HG03095 (cell line): ENCODE results near the gene TANC1.

ENCODE experiments used
- ATAC-seq: cut with Tn5 transposase; IDR thresholded peaks from one replicate; pipeline ENCODE4 v1.9.1; 2021; ENCODE audit warnings: moderate library complexity; ENCODE audit not compliant: unreplicated experiment

Gene TANC1

DNA sequence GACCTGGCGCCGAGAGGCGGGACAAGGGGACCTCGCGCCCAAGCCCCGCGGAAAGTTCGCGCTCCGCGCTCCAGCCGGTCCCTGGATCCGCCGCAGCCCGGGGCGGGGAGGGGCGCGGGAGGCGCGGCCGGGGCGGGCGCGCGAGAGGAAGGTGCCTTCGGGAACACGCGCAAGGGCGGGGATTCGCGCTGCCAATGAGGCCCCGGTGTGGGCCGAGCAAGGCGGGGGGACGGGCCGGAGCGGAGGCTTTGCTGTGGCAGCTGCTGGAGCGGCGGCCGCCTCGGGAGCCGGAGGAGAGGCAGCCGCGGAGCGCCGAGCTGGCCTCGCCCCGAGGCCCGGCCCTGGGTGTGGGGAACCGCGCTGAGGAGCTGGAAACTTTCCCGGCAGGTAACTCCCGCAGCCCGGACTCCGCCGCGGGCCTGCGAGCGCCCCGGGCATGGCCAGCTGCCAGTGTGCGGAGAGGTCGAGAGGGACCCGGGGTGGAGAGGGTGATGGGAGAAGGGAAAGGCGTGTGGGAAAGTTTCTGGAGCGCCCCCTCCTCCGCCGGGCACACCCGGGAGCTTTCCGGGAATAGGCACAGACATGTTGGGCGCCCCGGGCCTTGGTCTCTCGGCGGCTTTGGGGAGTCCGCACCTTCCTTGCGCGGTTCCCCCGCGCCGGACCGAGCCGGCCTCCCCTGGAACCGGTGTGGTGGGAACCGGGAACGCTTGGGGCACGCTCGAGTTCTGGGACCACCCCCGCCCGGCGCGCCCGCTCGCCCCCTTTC is at the start of gene TANC1:
Gene TANC1 (plus strand): TSS at position 245 of the 766 bp plus-strand sequence. CDS start 97,271 bp downstream, outside the sequence.
- ATAC-seq: peak; percentile 91

DNA sequence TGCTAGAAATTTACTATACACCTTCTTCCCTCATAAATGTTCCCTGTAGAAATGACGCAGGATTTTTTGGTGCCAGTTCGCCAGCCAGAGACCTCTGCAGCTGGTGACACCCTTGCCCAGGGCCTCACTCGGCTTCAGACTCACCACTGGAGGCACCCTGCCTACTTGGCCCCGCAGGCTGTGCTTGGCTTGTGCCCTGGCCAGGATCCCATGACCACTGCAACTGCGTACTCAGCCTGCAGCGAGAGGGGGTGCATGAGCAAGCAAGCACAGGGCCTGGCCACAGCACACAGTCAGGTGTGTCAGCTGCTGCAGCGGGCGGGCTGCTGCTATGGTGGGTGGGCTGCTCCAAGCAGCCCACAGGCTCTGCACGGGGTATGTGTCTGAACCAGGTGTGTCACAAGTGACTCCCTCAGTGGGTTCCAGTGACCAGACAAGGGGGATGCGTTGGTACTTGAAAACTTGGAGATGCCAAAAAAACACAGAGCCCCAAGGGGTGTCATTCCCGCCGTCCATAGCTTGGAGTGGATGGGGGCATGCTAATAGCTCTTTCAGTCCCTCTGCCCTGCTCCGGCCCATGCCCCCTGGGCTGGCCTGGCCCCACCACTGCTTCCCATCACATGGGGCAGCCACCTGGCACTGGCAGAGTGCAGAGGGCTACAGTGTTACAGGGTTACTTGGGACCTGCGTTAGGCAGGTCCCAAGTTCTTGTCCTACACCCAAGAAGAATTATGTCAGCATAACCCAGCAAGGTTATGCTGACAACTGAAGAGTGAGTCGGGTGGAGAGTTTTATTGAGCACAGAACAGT is 46.6 kb upstream of the TANC1 start:
- ATAC-seq: no peak

DNA sequence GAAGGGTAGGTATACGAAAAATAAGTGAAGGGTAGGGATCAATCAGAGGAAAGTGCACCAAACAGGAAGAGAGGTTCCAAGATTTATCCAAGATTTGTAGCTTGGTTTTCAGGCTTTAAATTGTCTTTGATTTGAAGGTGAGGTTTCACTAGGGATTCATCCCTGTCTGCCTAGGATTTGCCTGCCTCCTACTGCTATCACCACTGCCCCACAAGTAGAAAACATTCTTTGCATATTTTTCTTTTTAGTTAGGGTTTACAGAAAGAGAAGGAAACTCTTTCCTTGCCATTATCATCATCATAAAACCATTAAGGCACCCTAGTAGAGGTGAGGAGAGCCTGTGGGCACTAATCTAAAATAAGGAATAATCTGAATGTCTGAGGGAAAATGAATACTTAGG is 45.8 kb upstream of the TANC1 start:
- no peak for ATAC-seq

DNA sequence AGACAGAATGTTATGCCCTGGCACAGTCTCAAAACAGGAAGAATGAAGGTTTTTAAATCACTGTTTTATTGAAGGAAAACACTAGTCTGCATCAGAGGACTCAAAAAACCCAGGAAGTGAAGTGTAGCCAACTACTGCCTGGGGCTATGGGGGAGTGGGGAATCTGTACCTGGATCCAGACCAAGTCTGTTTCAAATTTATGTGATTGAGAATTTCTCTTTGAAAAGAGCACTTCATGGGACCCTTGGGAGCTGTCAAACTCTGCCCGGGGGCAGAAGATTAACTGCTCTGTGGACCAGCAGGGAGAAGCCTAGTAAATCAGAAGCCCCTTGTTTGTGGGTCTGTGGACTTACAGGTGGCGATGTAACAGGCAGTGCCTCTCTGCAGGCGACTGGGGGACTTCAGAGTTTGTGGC is 45.3 kb upstream of the TANC1 start:
- ATAC-seq: no peak

DNA sequence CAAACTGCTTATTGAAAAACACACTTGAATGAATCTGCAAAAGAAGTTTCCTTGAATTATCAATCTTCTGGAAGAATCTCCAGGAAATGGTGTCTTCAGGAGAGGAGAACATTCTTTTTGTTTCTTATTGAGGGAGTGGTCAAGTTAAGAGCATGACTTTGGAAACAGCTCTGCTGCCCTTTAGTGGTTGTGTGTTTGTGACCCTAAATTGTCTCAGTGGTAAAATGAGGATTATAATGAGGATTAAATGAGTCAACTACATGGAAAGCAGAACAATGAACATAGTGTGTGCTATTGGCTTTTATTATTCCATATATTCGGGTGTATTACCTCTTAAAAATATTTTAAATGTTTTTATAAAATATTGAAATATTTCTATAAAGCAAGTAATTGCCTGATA is 44.8 kb upstream of the TANC1 start:
- no peak for ATAC-seq

DNA sequence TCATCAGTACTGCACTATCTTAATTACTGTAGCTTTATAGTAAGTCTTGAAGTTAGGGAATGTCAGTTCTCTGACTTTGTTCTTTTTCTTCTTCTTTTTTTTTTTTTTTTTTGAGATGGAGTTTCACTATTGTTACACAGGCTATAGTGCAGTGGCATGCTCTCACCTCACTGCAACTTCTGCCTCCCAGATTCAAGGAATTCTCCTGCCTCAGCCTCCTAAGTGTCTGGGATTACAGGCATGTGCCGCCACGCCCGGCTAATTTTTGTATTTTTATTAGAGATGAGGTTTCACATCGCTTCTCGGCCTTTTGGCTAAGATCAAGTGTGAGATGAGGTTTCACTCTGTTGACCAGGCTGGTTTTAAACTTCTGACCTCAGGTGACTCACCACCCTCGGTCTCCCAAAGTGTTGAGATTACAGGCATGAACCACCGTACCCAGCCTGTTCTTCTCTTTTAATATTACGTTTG is 41.9 kb upstream of the TANC1 start:
- ATAC-seq: no peak

DNA sequence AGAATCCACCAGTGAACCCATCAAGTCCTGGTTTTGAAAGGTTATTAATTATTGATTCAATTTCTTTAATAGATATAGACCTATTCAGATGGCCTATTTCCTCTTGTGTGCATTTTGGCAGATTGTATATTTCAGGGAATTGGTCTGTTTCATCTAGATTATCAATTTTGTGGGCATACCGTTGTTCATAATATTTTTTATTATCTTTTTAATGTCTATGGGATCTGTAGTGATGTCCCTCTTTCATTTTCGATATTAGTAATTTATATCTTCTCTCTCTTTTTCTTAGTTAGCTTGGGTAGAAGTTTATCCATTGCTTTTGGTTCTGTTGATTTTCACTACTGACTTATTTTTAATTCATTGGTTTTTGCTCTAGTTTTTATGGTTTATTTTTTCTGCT is 39.9 kb upstream of the TANC1 start:
- ATAC-seq: no peak

DNA sequence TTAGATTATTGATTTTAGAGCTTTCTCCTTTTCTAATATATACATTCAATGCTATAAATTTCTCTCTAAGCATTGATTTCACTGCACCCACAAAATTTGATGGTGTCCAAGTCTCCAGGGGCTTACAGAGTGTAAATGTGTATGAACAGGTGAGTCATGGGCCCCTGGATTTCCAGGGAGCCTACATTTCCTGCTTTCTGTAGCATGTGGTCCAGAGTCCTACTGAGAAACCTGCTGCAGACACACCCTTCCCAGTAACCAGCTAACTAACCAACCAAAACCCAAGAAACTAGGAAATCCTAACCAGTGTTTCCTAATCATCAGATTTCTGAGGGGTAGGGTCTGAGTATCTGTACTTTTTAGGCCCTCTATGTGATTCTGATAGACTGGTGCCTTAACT is 39.5 kb upstream of the TANC1 start:
- no peak for ATAC-seq

DNA sequence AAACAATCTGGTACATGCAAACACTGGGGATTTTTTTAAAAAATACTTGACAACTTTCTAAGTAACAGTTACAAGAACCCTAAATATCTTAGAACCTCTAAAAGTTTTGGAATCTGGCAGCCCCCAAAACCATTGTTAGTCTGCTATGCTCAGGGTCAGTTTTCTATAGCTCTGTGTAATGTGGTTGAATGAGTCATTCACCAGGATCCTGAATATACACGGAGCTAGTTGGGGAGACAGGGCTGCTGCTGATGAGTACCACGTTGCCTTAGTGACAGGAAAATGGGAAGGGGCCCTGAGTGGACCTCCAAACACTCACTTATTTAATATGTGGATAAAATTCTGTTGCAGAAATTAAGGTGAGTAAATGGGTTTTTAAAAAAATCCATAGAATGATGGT is 36.9 kb upstream of the TANC1 start:
- ATAC-seq: no peak

DNA sequence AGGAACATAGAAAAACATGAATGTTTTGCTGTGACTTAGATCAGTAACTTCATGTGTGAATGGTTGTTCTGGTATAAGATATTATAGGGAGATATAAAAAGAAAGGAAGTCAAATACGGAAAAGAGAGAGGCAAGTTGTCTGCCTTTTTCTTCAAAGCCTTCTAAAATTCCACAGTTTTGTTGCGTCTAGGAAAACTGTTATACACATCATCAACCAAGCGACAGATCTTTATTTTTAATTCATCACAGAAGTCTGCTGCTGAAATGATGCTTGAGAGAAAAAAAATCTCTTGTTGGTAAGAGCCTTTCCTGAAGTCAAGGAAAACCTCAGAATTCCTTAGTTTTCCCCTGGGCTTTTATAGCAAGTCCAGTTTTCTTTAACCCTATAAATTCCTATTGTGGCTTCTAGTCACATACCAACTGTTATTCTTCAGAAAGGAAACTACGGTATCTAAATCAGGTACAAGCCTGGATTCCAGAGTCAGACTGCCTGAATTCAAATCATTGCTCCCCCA is 36.3 kb upstream of the TANC1 start:
- no peak for ATAC-seq

DNA sequence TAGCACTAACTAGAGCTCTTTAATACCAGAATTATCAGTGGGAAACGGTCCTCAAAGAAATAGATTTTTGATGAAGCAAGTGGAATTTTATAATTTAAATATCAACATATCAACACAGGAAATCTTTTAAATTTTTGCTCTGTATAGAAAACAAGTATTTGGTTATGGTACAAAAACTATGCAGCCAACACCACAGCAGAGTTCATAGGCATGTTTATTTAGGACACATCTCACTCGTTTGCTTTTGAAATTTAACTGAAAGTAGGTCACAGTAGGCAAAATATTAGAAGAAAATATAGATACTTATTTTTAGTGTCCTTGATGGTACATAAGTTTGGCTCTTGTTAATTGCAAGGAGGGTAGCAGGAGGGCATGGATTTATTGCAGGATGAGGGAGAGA is 34.3 kb upstream of the TANC1 start:
- no peak for ATAC-seq

DNA sequence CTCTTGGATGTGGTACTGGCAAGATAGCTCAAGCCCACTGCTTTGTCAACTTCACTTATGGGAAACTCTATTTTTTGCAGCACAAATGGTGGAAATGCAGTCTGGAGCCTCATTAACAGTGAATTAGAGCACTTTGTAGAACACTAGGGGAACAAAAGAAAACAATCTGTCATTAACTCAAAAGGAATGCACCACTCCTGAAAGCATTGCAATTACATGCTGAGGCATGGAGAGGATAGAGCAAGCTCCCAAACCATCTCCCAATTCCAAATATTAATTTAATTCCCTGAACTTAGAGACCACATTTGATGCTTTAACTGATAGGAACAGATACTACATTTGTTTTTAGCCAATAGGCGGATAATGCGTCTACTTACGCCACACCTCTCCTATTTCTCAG is 32.8 kb upstream of the TANC1 start:
- ATAC-seq: no peak

DNA sequence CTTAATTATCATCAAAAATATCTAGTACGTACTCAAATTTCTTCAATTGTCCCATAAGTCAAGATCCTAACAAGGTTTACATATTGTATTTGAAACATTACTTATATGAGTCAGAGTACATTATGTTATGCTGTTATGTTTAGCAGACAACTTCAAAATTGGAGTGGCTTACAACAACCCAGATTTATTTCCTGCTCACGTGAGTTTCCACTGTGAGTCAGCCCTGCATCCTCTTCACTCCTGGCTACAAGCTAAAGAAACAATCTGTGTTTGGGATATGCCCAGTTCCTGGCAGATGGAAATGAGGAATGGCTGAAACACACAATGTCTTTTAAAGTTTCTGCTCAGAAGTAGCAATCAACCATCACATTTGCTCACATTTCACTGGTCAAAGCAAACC is 31.5 kb upstream of the TANC1 start:
- no peak for ATAC-seq

DNA sequence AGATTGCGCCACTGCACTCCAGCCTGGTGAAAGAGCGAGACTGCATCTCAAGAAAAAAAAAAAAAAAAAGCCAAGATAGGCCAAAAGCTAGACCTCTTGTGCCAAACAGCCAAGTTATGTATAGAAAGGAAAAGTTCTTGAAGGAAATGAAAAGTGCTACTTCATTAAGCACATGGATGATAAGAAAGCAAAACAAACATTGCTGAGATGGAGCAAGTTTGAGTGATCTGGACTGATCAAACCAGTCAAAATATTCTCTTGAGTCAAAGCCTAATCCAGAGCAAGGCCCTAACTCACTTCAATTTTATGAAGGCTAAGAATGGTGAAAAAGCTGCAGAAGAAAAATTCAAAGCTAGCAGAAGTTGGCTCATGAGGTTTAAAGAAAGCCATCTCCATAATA is 28.1 kb upstream of the TANC1 start:
- no peak for ATAC-seq

DNA sequence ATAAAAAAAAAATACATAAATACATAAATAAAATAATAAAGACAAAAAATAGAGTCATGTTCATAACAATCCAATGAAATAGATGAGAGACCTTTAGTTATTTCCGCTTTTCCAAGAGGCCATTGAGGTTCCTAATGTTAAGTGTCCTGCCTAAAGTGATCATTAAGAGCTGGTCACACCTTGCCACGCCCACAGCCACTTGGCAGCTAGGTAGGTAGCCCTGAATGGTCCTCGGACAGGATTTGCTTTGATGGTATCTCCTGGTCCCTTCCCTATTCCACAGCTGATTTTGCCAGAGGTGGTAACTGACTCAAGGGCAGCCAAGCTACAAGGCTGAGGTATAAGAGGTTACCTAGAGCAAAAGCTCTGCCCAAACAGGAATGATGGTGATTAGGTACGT is 24.5 kb upstream of the TANC1 start:
- no peak for ATAC-seq

DNA sequence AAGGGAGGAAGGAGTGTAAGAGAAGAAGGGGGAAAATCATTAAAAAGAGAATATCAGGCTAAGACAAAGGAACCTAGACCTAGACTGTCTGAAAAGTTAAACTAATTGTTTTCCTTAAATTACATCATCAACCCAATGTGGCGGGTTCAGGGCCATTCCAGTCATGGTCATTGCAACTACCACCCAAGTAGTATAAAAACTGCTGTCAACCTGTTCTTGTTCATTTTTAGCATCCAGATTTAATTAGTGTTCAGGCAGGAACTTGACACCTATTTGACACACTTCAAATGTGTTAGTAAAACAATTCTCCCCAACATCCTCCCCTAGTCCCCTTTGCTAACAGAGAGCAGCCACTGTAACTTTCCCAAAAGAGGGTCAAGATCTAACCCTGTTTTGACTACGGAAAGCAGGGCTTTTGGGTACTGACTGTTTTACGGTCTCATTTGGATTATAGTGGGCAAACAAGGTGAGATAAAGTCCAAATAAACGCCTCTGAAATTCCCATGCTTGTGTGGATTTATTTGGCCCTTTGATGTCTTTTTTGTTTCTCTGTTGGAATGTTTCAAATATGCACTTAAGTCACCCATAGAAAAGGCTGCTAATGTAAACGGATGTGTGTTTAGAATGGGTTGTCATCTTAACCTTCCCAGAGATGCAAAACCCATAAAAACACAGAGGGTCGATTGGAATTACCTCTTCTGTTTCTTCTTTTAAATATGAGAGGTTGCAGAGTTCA is 19.3 kb upstream of the TANC1 start:
- ATAC-seq: no peak

DNA sequence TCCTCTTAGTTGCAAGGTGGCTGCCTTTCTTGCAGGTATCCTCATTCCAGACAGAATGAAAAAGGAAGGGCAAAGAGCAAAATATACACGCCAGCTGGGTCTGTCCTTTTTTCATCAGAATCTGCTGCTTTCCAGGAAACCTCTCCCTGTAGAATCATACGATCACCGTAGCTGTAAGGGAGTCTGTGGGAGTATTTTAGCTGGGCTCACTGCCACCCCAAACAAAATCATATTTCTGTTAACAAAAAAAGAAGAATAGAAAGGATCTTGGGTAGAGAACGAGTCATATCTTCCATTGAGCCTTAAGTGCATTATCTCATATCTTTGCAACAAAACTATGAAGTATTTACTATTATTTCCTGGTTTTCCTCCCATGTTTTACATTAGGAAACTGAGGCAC is 15.0 kb upstream of the TANC1 start:
- ATAC-seq: no peak

DNA sequence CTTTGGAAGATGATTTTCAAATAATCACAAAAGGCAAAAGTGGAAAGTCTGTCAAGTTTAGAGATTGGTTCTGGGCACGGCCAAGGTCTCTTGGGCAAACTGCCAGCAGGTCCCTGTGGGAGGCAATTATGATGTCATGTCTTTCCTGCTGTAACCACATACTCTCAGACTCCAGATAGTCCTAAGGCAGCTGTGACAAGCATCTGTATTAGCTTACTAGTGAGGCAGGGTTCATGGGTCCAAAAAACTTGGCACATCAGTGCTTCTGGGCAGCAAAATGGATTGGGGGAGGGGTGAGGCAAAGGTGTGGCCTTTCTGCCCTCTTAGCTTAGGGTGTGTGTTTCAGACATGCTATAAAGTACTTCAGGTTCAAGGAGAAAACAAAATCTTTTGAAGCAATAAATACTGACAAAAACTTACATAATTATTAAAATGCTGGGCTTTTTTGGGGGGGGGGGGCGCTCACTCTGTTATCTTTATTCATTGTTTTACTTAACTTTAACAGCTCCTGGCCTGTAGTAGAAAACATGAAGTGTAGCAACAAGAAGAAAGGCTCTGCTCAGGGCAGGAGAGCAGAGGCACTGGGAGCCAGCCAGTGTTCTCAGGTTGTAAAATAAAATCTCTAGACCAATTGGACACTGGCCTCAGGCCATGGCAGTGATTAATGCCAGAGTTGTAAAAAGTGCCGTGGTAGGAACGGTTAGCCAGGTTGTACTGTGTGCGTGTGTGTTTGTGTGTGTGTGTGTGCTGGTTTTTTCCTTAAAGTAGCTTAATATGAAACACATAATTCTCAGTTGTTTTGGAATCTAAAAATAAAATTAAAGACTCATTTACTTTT is 14.3 kb upstream of the TANC1 start:
- ATAC-seq: no peak

DNA sequence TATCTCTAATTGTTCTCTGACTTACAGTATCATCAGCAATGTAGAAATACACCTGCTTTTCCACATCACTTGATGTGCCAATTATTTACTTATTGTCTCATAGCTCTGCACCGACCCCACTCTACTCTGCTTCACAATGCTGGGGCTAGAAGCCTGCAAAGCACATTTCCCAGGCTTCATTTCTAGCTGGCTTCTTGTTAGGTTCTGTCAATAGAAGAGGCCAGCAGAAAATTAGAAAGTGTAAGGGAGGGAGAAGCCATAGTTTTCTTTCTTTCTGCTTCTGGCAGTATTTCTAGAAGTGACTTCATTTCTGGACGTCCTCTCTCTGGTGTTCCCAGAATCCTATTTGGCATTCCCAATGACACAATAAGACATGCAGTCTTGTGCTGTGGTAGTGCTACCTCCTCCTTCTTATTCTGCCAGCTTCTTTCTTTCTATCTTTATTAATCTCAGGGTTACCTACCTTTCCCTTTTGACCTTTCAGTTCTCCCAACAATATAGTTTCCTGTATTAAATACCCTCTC is 12.5 kb upstream of the TANC1 start:
- no peak for ATAC-seq

DNA sequence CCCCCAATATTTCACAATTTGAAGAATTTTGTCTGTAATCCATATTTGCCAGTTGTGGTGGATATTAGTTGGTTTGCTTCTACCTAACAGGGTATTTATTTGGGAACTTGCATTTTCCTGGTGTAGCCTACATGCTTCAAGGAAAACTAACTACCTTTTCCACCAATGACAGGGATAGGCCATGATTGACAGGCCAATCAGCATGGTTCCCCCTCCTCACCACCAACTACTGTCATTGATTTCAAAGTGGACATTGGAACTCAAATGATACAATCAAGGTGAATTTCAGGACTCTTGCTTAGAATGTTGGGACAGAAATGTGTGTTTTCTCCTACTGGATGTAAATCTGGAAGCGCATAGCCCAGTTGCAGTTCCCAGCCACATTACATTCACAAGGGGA is 10.1 kb upstream of the TANC1 start:
- no peak for ATAC-seq
